Measurements from ENCODE around the gene DNAJC5. TPM values are rescaled to one million over a fixed set of nuclear protein-coding genes. Genes with fewer than 3 reads are reported as not detected.

DNAJC5 gene
- total RNA-seq, 1 experiment from 2014 or later = 45.0 TPM

DNA sequence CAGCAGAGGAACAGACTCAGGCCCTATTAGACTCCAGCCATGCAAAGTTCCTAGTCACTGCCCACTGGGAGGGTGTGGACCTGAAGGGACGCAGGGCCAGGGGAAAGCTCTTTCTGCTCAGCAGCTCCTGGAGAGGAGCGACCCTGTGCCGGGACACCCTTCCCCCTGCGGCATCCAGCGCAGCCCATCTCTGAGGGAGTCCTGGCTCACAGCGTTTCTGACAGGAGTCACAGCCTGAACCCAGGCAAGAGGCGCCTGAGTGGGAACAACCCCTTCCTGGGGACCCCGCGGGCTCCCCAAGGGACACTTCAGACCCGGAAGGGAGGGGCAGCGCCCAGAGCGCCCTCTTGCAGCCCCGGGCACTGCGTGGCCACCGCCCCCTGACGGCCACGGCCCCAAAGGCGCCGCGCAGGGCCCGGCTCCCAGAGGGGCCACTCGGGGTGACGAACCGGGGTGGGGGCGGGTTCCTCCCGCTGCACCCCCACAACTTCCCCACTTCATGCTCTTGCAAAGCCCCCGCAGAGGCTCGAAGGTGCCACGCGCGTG lies 60.4 kb downstream of the DNAJC5 start:
- Mint-ChIP-seq H3K4me1 (ENCODE audit: insufficient read depth, unreplicated experiment) (peaks cover 21% of the 10 kb centered on the region), H3K27ac (ENCODE audit: low read depth, unreplicated experiment) (no peak overlapping the region), H3K4me3 (ENCODE audit: unreplicated experiment) (peak overlapping the region; percentile 74), H3K9me3 (ENCODE audit: unreplicated experiment) (no peaks in the 10 kb centered on the region), H3K27me3 (ENCODE audit: insufficient read depth, unreplicated experiment) (no peaks in the 10 kb centered on the region), H3K36me3 (ENCODE audit: insufficient read depth, unreplicated experiment) (peaks cover 13% of the 10 kb centered on the region)
- ChIA-PET POLR2A (interaction anchor here (0.9 to 3.7 kb wide), 19 partner anchors 10 to 435 kb away, joined by 3 to 74 read pairs (median 6); partner anchors contain the start of genes ARFRP1, PPDPF, PRPF6 and PTK6), CTCF (interaction anchor here (0.5 to 2.5 kb wide), 12 partner anchors 18 to 418 kb away, joined by 3 to 12 read pairs (median 3); partner anchors contain the start of genes ARFRP1, PRPF6, PTK6 and ZGPAT)
- peak; percentile 29 for DNase-seq (ENCODE audit: unreplicated experiment)
- BruUV-seq (replicated peaks) = no TSS peak
- TF ChIP-seq, protein P1, sequence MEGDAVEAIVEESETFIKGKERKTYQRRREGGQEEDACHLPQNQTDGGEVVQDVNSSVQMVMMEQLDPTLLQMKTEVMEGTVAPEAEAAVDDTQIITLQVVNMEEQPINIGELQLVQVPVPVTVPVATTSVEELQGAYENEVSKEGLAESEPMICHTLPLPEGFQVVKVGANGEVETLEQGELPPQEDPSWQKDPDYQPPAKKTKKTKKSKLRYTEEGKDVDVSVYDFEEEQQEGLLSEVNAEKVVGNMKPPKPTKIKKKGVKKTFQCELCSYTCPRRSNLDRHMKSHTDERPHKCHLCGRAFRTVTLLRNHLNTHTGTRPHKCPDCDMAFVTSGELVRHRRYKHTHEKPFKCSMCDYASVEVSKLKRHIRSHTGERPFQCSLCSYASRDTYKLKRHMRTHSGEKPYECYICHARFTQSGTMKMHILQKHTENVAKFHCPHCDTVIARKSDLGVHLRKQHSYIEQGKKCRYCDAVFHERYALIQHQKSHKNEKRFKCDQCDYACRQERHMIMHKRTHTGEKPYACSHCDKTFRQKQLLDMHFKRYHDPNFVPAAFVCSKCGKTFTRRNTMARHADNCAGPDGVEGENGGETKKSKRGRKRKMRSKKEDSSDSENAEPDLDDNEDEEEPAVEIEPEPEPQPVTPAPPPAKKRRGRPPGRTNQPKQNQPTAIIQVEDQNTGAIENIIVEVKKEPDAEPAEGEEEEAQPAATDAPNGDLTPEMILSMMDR (IDR thresholded peaks at IDR 0.05; ENCODE audit: unreplicated experiment) = no peak
- intact Hi-C loops (cut with micrococcal nuclease) = loop anchor here (5.0 kb wide), 2 partner anchors 248 to 418 kb away; partner anchors contain the start of genes ARFRP1, PTK6 and ZGPAT

DNA sequence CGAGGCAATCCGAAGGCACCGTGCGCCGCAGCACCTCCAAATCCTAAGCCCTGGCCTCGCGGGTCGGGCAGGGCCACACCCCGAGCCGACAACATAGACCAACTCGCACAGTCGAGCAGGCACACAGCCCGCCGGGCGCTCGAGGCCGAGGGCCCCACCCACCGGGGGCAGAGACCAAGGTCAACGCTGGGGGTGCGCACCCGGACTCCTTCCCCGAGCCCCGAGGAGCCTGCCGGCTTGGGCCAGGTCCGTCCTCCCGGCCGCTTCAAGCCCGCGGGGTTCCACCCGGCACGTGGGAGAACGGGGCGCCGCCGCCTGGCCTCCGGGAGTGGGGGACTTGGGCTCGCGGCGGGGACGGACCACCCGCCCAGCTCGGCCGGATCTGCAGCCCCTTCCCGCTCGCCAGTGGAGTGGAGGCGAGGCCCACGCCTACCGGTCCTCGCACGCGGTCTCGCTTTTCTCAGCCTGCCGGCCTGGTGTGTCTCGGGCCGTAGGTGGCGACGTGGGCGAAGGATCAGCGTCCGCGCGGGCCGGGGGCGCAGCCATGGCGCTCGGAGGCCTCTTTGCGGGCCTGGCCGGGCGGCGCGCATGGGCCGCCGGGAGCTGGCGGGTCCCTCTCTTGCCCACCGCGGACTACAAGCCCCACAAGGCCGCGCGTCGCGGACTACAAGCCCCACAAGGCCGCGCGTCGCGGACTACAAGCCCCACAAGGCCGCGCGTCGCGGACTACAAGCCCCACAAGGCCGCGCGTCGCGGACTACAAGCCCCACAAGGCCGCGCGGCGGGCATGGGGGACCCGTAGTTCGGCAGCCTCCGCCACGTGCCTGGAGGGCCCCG lies 61.1 kb downstream of the DNAJC5 start, which contains the start of gene UCKL1:
TSS of gene UCKL1 (minus strand) at position 590 of the 837 bp plus-strand sequence. CDS start at position 546, 44 bp downstream.
- no peak within 1 kb of the TSS for H3K27ac Mint-ChIP-seq (ENCODE audit: low read depth, unreplicated experiment)
- H3K9me3 Mint-ChIP-seq (ENCODE audit: unreplicated experiment) = no peaks in the 10 kb centered on the region
- TF ChIP-seq, protein P1 (IDR thresholded peaks at IDR 0.05; ENCODE audit: unreplicated experiment) = no peak
- peak; percentile 81 for DNase-seq (ENCODE audit: unreplicated experiment)
- BruUV-seq (replicated peaks) = no TSS peak
- CTCF ChIA-PET = interaction anchor here (0.7 to 2.5 kb wide), 10 partner anchors 14 to 665 kb away, joined by 3 to 12 read pairs (median 4); partner anchors contain the start of gene PTK6
- peaks cover 21% of the 10 kb centered on the region for H3K4me1 Mint-ChIP-seq (ENCODE audit: insufficient read depth, unreplicated experiment)
- peaks cover 13% of the 10 kb centered on the region for H3K36me3 Mint-ChIP-seq (ENCODE audit: insufficient read depth, unreplicated experiment)
- H3K4me3 Mint-ChIP-seq (ENCODE audit: unreplicated experiment) = peak within 1 kb of the TSS; percentile 74
- H3K27me3 Mint-ChIP-seq (ENCODE audit: insufficient read depth, unreplicated experiment) = no peaks in the 10 kb centered on the region
- intact Hi-C loops (cut with micrococcal nuclease) = loop anchor here (5.0 kb wide), 2 partner anchors 249 to 419 kb away; partner anchors contain the start of genes ARFRP1, PTK6 and ZGPAT
- POLR2A ChIA-PET = interaction anchor here (0.6 to 3.7 kb wide), 38 partner anchors 11 to 435 kb away, joined by 3 to 74 read pairs (median 6); partner anchors contain the start of genes ARFRP1, PPDPF, PRPF6 and PTK6

GRCh38 chr20:63956664-63957003 lies 61.7 kb downstream of the DNAJC5 start:
- Mint-ChIP-seq H3K27ac (ENCODE audit: low read depth, unreplicated experiment) (no peak overlapping the region), H3K4me3 (ENCODE audit: unreplicated experiment) (peak overlapping the region; percentile 74), H3K27me3 (ENCODE audit: insufficient read depth, unreplicated experiment) (no peaks in the 10 kb centered on the region), H3K4me1 (ENCODE audit: insufficient read depth, unreplicated experiment) (peaks cover 21% of the 10 kb centered on the region), H3K36me3 (ENCODE audit: insufficient read depth, unreplicated experiment) (peaks cover 13% of the 10 kb centered on the region), H3K9me3 (ENCODE audit: unreplicated experiment) (no peaks in the 10 kb centered on the region)
- intact Hi-C loops (cut with micrococcal nuclease) = loop anchor here (5.0 kb wide), 2 partner anchors 249 to 419 kb away; partner anchors contain the start of genes ARFRP1, PTK6 and ZGPAT
- no peak for DNase-seq (ENCODE audit: unreplicated experiment)
- TF ChIP-seq, protein P1 (IDR thresholded peaks at IDR 0.05; ENCODE audit: unreplicated experiment) = no peak
- CTCF ChIA-PET = interaction anchor here (0.6 to 2.5 kb wide), 9 partner anchors 14 to 665 kb away, joined by 3 to 12 read pairs (median 4); no protein-coding TSS in a partner anchor
- BruUV-seq (replicated peaks) = no TSS peak
- POLR2A ChIA-PET = interaction anchor here (0.6 to 3.7 kb wide), 32 partner anchors 12 to 436 kb away, joined by 3 to 74 read pairs (median 6); partner anchors contain the start of genes ARFRP1, PPDPF, PRPF6 and PTK6

Measured in MCF 10A (cell line).